HG02852 (cell line): ENCODE results near the gene KIF19.

Experiments
- ATAC-seq: cut with Tn5 transposase; IDR thresholded peaks from one replicate; pipeline ENCODE4 v1.9.1; 2021; ENCODE audit warnings: mild to moderate bottlenecking, moderate library complexity; ENCODE audit not compliant: unreplicated experiment

KIF19 gene

GRCh38 chr17:74361230-74362068 lies 35.4 kb downstream of the KIF19 start, which contains the start of gene BTBD17:
Gene BTBD17, minus strand, starts transcription at chr17:74361868. Its CDS starts 49 bp downstream, at chr17:74361819.
- ATAC-seq = no peak

GRCh38 chr17:74362069-74362405 lies 36.0 kb downstream of the KIF19 start:
- no peak for ATAC-seq

- no peak for ATAC-seq
Measured at GRCh38 chr17:74362810-74363498, 36.9 kb downstream of the KIF19 start.

- no peak for ATAC-seq
Measured at GRCh38 chr17:74367206-74367605, 41.2 kb downstream of the KIF19 start, which contains the start of gene GPR142. Gene GPR142, plus strand, starts transcription at chr17:74367506. Its CDS starts 2,035 bp downstream, at chr17:74369541.

GRCh38 chr17:74368341-74369081 lies 42.5 kb downstream of the KIF19 start:
- no peak for ATAC-seq

DNA sequence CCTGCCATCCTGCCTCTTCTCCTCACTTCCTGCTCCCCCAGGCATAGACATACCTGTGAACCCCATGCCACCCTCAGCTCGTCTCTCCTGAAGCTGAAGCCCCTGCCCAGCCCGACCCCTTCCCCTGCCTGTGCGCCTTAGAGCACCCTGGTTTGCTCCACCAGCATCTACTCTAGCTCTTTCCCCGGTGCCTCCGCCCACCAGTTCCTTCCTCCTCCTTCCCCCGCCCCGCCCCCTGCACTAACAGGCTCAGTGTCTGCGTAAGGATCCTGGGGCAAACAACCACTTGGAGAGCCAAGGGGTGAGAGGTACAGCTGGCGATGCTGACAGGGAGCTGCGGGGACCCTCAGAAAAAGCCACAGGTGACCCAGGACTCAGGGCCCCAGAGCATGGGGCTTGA lies 43.2 kb downstream of the KIF19 start:
- ATAC-seq = no peak

- ATAC-seq = no peak
Measured at GRCh38 chr17:74369665-74370490, 43.9 kb downstream of the KIF19 start.

- ATAC-seq = no peak
Measured at GRCh38 chr17:74371653-74372147, 45.7 kb downstream of the KIF19 start.

- no peak for ATAC-seq
Measured at GRCh38 chr17:74372426-74372825, 46.4 kb downstream of the KIF19 start.

GRCh38 chr17:74373838-74374606 lies 48.0 kb downstream of the KIF19 start:
- ATAC-seq = no peak

GRCh38 chr17:74374858-74375257 lies 48.8 kb downstream of the KIF19 start:
- no peak for ATAC-seq

DNA sequence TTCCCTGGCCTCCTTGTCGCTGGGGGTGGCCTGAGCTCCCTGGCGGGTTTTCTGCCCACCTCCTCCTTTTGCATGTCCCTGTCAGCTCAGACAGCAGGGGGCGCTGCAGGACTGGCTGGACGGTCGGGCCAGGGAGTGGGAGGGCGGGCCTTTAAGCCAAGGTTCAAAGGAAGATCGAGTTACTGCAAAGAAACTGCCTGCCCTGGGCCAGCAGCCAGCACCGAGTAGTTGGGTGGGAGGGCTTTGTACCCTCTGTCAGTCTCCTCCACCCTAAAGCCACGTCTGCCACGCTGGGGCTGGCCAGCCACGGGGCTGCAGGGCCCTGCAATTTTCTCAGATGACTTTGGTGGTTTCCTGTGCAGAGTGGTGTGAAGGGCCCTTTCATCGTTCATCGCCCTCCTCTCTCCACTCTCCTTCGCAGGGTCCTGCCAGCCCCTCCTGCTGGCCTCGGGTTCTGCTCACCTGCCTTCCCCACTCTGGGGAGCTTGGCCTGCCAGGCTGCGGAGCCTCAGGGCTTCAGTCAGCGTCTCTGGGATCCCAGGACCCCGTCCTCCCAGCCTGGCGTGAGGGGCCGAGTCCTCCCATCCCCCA lies 53.6 kb downstream of the KIF19 start:
- ATAC-seq = no peak

DNA sequence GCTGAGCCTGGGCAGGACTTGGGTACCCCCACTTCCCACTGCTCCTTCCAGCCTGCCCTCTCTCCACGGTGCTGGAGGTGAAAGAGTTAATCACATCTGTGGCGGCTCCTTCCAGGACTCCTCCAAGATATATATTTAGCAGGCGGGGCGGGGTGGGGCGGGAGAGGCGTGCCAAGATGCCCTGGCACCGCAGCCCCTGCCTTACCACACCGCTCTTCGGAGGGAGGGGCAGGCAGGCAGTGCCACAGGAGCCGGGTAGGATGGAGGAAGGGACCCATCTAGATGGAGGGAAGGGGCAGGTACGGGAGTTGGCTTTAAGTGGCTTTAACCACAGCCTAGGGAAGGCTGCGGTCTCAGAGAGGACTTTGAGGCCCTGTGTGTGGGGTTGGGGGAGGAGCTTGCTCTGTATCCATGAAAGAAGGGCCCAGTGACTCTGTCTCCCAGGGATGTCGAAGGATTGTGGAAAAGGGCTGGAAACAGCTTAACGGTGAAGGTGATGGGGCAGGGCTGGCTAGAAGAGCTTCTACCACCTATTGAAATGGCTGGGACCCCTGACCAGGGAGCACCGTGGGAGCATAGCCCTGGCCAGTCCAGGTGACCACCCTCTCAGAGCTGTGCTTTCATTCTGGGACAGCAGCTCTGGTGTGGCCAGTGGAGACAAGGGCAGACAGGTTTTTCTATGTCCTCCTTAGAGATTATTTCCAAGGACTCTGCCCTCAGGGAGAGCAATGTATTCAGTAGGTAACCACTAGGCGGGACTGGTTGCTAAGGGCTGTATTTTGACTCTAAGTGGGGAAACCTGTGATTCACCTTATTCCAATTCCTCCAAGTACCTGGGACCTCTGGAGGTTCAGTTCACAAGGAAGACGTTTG lies 54.3 kb downstream of the KIF19 start:
- no peak for ATAC-seq

DNA sequence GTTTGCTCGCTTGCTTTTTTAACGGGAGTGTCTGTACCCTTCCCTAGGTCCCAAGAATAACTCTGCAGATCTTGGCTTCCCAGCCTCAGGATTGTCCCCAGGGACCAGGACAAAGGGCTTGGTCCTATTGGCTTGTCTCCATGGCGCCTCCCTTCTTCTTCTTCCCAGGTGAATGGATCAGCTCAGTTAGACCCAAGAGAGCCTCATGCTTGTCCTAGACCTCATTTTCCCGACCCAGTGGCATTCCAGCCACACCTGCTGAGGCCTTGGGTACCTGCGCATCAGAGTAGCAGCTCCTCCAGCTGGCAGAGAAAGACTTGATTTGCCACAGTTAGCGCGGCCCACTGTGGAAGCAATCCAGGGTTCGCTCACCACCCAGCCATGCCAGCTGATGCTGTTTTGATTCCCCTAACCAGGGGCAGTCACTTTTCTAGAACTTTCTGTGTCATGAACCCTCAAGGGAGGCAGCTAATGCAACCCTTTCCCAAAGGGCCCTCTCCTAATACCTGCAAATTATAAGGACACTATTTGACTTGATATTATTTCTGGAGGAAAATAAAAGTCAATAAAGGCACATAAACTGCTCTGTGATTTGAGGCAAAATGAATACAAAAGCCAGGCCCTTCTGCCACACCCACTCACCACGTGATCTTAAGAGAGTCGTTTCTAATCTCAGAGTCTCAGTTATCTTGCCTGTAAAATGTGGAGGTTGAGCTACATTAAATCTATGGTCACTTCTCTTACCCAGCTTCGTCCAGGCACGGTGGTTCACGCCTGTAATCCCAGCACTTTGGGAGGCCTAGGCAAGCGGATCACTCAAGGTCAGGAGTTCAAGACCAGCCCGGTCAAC lies 55.2 kb downstream of the KIF19 start:
- no peak for ATAC-seq

- no peak for ATAC-seq
Measured at GRCh38 chr17:74383141-74383540, 57.1 kb downstream of the KIF19 start.

- ATAC-seq = no peak
Measured at GRCh38 chr17:74385201-74385600, 59.2 kb downstream of the KIF19 start.

- no peak for ATAC-seq
Measured at GRCh38 chr17:74386386-74386785, 60.4 kb downstream of the KIF19 start.
